ENCODE data around the gene MCCC2. TPM values are rescaled to one million over a fixed set of nuclear protein-coding genes. Genes with fewer than 3 reads are reported as not detected.

MCCC2 gene
- total RNA-seq, 1 donor from 2014 or later: 115 TPM

- intact Hi-C loops (cut with DNase I): no loop called here
- DNase-seq (ENCODE audit: missing footprints) (no peak), ATAC-seq (no peak)
Observed at GRCh38 chr5:71700803-71701202, 113.7 kb downstream of the MCCC2 start.

GRCh38 chr5:71701407-71701806 is 114.3 kb downstream of the MCCC2 start:
- no peak for ATAC-seq
- intact Hi-C loops (cut with DNase I): no loop called here
- no peak for DNase-seq (ENCODE audit: missing footprints)

GRCh38 chr5:71703941-71704340 is 116.8 kb downstream of the MCCC2 start:
- ATAC-seq (no peak), DNase-seq (ENCODE audit: missing footprints) (no peak)
- intact Hi-C loops (cut with DNase I): no loop called here

GRCh38 chr5:71705421-71705820 is 118.3 kb downstream of the MCCC2 start:
- DNase-seq (ENCODE audit: missing footprints) (no peak), ATAC-seq (no peak)
- intact Hi-C loops (cut with DNase I): no loop called here

GRCh38 chr5:71706906-71707305 is 119.8 kb downstream of the MCCC2 start:
- intact Hi-C loops (cut with DNase I): no loop called here
- ATAC-seq (no peak), DNase-seq (ENCODE audit: missing footprints) (no peak)

Other genes starting within 250 kb of the MCCC2 start
- 13.8 TPM for gene BDP1, start 131.7 kb upstream of the MCCC2 start, total RNA-seq
- not detected for gene CARTPT, start 131.9 kb downstream of the MCCC2 start, total RNA-seq

Data from Right ventricle myocardium inferior (tissue), 1 donor.